Activated naive CD4-positive, alpha-beta T cell treated with anti-CD3 and anti-CD28 coated beads for 36 hours (primary cell): ENCODE data around the gene E2F1. TPM values are rescaled to one million over a fixed set of nuclear protein-coding genes. Genes with fewer than 3 reads are reported as not detected.
"Not testable (repeated sequence)": the region's sequence is repeated elsewhere in the genome, so short reads cannot be mapped to it uniquely, and the experiment has no call there.

Experiments used
- CTCF ChIA-PET: fragments of 350-600 bp; sonication (Branson Sonifier 250); formaldehyde crosslinking; loops from one replicate; lab custom pipeline; 2021; ENCODE audit warnings: antibody characterized with exemption; lab: Charles Lee
- DNase-seq: peaks from one replicate; pipeline ENCODE4 v3.0.0-alpha.2; 2020
- H3K27ac Mint-ChIP-seq: one replicate; pipeline ENCODE4 v1.8.0; 2021; ENCODE audit warnings: mild to moderate bottlenecking, mixed read lengths
- H3K27me3 Mint-ChIP-seq: one replicate; pipeline ENCODE4 v1.8.0; 2021; ENCODE audit warnings: low read depth, mixed read lengths
- H3K36me3 Mint-ChIP-seq: one replicate; pipeline ENCODE4 v1.8.0; 2021; ENCODE audit warnings: low read depth, mixed read lengths
- H3K4me1 Mint-ChIP-seq: one replicate; pipeline ENCODE4 v1.8.0; 2021; ENCODE audit warnings: low read depth, mixed read lengths
- H3K4me3 Mint-ChIP-seq: one replicate; pipeline ENCODE4 v1.8.0; 2021; ENCODE audit warnings: mild to moderate bottlenecking, moderate library complexity, mixed read lengths
- H3K9me3 Mint-ChIP-seq: one replicate; pipeline ENCODE4 v1.8.0; 2021; ENCODE audit warnings: mixed read lengths
- intact Hi-C: fragments of 100-400 bp; cut with micrococcal nuclease; formaldehyde crosslinking; loops from one replicate; pipeline ENCODE4 v1.15.1; 2023
- total RNA-seq, 2 experiments: library from RNA; stranded (reverse); gene quantifications; one replicate each; pipeline ENCODE4 v1.2.3, GENCODE V29; 2021

Gene E2F1
- total RNA-seq, 2 experiments from 2014 or later: 69.3 to 70.0 TPM

DNA sequence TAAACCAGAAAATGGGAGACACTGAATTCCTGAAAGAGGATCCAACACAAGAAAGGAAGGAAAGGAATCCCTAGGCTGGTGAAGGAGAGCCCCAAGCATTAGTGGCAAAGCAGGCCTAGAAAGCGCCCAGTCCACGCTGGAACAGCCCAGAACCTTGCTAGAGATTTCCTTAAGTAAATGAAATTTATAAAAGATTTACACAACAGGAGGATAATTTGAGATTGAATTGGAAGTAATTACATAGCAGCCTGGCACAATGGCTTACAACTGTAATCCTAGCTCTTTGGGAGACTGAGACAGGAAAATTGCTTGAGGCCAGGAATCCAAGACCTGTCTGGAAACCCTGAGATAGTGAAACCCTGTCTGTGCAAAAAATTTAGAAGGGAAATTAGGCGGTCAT lies 50.8 kb downstream of the E2F1 start:
- H3K9me3 Mint-ChIP-seq: no peaks in the 10 kb centered on the region
- intact Hi-C loops: no loop called here
- CTCF ChIA-PET: interaction anchor here (0.6 kb wide), 1 partner anchor 11 kb away, joined by 5 read pairs; no protein-coding TSS in a partner anchor
- no peak for DNase-seq
- no peak overlapping the region for H3K4me3 Mint-ChIP-seq
- no peaks in the 10 kb centered on the region for H3K27me3 Mint-ChIP-seq
- H3K36me3 Mint-ChIP-seq: peaks cover 11% of the 10 kb centered on the region
- H3K27ac Mint-ChIP-seq: no peak overlapping the region
- H3K4me1 Mint-ChIP-seq: peaks cover 3% of the 10 kb centered on the region

DNA sequence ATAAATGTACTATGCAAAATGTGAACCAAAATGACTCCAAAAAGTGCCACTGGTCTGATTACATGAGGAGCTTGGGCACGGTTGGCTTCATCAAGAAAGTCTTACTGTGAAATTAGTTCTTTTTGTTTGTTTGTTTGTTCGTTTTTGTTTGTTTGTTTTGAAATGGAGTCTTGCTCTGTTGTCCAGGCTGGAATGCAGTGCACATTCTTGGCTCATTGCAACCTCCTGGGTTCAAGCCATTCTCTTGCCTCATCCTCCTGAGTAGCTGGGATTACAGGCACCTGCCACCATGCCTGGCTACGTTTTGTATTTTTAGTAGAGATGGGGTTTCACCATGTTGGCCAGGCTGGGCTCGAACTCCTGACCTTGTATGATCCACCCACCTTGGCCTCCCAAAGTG lies 54.3 kb downstream of the E2F1 start:
- peaks cover 12% of the 10 kb centered on the region for H3K36me3 Mint-ChIP-seq
- H3K27ac Mint-ChIP-seq, H3K9me3 Mint-ChIP-seq, intact Hi-C loops, H3K4me3 Mint-ChIP-seq, H3K4me1 Mint-ChIP-seq, DNase-seq, H3K27me3 Mint-ChIP-seq, CTCF ChIA-PET: not testable (repeated sequence)

DNA sequence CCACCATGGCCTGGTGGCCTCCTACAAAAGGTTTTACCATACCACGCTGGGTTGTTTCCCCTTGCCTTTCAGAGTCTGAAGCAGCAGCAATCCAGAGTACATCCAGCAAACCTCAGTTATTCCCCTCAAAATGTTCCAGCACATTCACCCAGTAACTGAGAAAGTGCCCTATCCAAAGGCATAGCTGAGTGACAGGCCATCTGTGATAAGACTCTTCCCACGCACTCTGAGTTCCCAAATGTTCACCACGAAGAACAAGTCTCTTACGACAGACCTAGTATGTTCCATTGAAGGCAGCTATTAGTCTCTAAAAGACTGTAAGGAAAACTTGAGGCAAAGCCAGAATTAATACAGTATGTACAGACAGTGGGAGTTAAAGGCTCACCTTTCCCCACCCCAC lies 55.7 kb downstream of the E2F1 start:
- intact Hi-C loops: no loop called here
- no peak for DNase-seq
- Mint-ChIP-seq H3K27me3 (no peaks in the 10 kb centered on the region), H3K36me3 (peaks cover 15% of the 10 kb centered on the region), H3K4me3 (no peak overlapping the region), H3K4me1 (peaks cover 3% of the 10 kb centered on the region), H3K27ac (no peak overlapping the region), H3K9me3 (no peaks in the 10 kb centered on the region)
- CTCF ChIA-PET: interaction anchor here (1.0 kb wide), 1 partner anchor 22 kb away, joined by 3 read pairs; no protein-coding TSS in a partner anchor

DNA sequence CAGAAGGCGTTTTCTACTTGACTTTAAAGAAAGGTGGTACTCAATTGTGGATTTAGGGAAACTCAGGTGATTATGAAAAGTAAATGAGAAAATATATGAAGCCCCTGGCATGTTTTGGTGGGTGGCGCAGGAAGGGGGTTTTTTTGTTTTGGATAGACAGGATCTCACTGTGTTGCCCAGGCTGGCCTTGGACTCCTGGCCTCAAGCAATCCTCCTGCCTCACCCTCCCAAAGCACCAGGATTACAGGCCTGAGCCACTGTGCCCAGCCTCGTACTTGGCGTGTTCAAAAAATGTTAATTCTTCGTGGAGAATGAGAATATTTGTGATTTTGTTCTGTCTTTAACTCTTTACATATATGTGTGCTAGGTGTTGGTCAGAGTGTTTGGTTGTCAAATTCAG lies 56.2 kb downstream of the E2F1 start:
- intact Hi-C loops: no loop called here
- no peak overlapping the region for H3K27ac Mint-ChIP-seq
- H3K9me3 Mint-ChIP-seq: no peaks in the 10 kb centered on the region
- no peaks in the 10 kb centered on the region for H3K27me3 Mint-ChIP-seq
- H3K36me3 Mint-ChIP-seq: peaks cover 16% of the 10 kb centered on the region
- H3K4me1 Mint-ChIP-seq: peaks cover 3% of the 10 kb centered on the region
- CTCF ChIA-PET: interaction anchor here (1.0 kb wide), 1 partner anchor 22 kb away, joined by 3 read pairs; no protein-coding TSS in a partner anchor
- DNase-seq: no peak
- no peak overlapping the region for H3K4me3 Mint-ChIP-seq

DNA sequence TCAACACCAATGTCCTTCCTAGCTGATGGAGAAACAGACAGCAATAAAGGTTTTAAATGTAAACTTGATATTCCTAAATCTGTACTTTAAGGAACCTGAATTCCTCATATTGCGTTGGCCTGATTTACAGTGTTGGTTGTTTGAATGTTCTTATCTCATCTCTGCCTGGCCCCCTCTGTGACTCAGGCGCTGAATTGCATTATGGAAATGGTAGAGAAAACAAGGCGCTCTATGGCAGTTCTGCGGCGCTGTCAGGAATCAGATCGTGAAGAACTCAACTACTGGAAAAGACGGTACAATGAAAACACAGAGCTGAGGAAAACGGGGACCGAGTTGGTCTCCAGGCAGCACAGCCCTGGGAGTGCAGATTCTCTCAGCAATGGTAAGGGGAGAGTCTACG lies 56.7 kb downstream of the E2F1 start:
- Mint-ChIP-seq H3K9me3 (no peaks in the 10 kb centered on the region), H3K36me3 (peaks cover 16% of the 10 kb centered on the region), H3K27ac (no peak overlapping the region), H3K4me1 (peaks cover 3% of the 10 kb centered on the region), H3K27me3 (no peaks in the 10 kb centered on the region), H3K4me3 (no peak overlapping the region)
- intact Hi-C loops: no loop called here
- DNase-seq: no peak
- CTCF ChIA-PET: no interaction called here

DNA sequence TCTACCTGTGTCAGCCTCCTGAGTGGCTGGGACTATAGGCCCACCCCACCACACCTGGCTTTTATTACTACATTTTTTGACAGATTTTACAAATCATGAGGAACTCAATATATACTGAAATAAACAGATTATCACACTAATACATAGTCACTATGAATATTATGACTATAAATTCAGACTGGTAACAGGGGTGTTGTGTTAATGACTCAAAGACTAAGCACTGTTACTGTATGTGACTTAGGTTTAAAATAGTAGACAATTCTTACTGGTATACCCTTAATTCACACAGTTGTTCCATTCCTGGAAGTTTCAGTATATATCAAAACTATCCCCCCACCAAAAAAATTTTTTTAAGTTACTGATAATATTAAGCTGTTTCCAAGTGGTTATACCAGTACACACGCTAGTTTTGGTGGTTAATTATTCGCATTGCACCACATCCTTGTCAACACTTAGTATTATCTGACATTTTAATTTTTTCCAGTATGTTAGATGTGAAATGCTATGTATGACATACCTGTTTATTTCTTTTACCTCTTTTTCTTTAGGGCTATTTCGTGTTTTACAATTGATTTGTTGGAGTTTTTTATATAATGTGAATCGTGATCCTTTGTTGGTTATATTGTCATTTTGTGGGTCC lies 58.5 kb downstream of the E2F1 start:
- intact Hi-C loops: no loop called here
- Mint-ChIP-seq H3K4me1 (peaks cover 12% of the 10 kb centered on the region), H3K9me3 (no peaks in the 10 kb centered on the region), H3K27ac (no peak overlapping the region), H3K36me3 (peaks cover 23% of the 10 kb centered on the region), H3K27me3 (no peaks in the 10 kb centered on the region), H3K4me3 (no peak overlapping the region)
- CTCF ChIA-PET: interaction anchor here (0.6 kb wide), 1 partner anchor 172 kb away, joined by 3 read pairs; no protein-coding TSS in a partner anchor
- DNase-seq: no peak

DNA sequence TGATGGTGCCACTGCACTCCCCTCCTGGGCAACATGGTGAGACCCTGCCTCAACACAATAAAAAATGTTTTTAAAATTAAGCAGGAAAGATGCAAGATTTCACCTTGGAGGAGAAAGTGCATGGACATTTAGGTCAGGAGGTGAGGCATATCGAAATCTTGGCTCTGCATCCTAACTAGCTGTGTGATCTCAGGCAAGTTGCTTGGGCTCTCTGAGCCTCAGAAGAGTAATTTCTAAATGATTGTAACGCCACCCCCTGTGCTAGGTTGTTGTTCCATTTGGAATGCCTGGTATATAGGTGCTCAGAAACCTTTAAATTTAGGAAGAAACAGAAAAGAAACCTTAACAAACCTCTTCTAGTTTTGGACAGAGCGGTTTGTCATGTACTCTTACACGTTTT lies 60.0 kb downstream of the E2F1 start:
- CTCF ChIA-PET: interaction anchor here (1.9 kb wide), 1 partner anchor 41 kb away, joined by 3 read pairs; the partner anchor contains the start of gene ACTL10
- no peak for DNase-seq
- Mint-ChIP-seq H3K4me3 (no peak overlapping the region), H3K9me3 (no peaks in the 10 kb centered on the region), H3K4me1 (peaks cover 12% of the 10 kb centered on the region), H3K36me3 (peaks cover 24% of the 10 kb centered on the region), H3K27ac (no peak overlapping the region), H3K27me3 (no peaks in the 10 kb centered on the region)
- intact Hi-C loops: no loop called here

Other genes with a start within 250 kb of the E2F1 start
- gene SNTA1, start 242.6 kb downstream of the E2F1 start, total RNA-seq: 1 to 10 TPM; 2.6 to 2.9 TPM
- 10 to 100 TPM; 11.1 to 11.4 TPM for gene CBFA2T2, start 196.3 kb downstream of the E2F1 start, total RNA-seq
- under 1 TPM; 0.15 to 0.38 TPM for gene C20orf144, start 24.1 kb downstream of the E2F1 start, total RNA-seq
- 1 to 10 TPM in 1 of 2 experiments, under 1 TPM in 1; 0.96 to 1.0 TPM for gene ACTL10, start 19.4 kb downstream of the E2F1 start, total RNA-seq
- gene NECAB3, start 12.0 kb downstream of the E2F1 start, total RNA-seq: 10 to 100 TPM; 12.7 to 14.3 TPM
- gene PXMP4, start 33.9 kb upstream of the E2F1 start, total RNA-seq: 10 to 100 TPM in 1 of 2 experiments, 1 to 10 TPM in 1; 9.5 to 10.3 TPM
- 1 to 10 TPM; 5.8 to 6.8 TPM for gene ZNF341, start 45.6 kb upstream of the E2F1 start, total RNA-seq
- gene CHMP4B, start 125.0 kb upstream of the E2F1 start, total RNA-seq: 10 to 100 TPM; 68.9 to 69.7 TPM